SK-N-SH treated with all-trans-retinoic acid at 6 μM for 48 hours (cell line): ENCODE results near the gene CACNA2D3.
A peak's percentile ranks its signal among the peaks of the same experiment; 100 is the strongest.

Experiments
- ATAC-seq: fragments of 200-7000 bp; cut with Tn5 transposase; 3 replicates; pipeline ENCODE4 v1.9.1; 2020; ENCODE audit warnings: mild to moderate bottlenecking, moderate library complexity
- ARNTL ChIP-seq: fragments of 450-650 bp; formaldehyde crosslinking; IDR thresholded peaks from 2 replicates; pipeline ENCODE4 v1.5.0; 2020; ENCODE audit warnings: low read depth, mild to moderate bottlenecking, moderate library complexity, borderline replicate concordance
- BACH2 ChIP-seq: fragments of 250-450 bp; sonication (Bioruptor Pico); IDR thresholded peaks from 2 replicates; pipeline ENCODE4 v1.9.0; 2021; ENCODE audit warnings: mild to moderate bottlenecking, borderline replicate concordance
- CREB5 ChIP-seq: fragments of 250-450 bp; sonication (Bioruptor Pico); IDR thresholded peaks from 2 replicates; pipeline ENCODE4 v1.5.1; 2020; ENCODE audit warnings: low read depth, mild to moderate bottlenecking, moderate library complexity
- CSDC2 ChIP-seq: fragments of 250-450 bp; sonication (Bioruptor Pico); IDR thresholded peaks from 2 replicates; pipeline ENCODE4 v1.5.0; 2020; ENCODE audit warnings: mild to moderate bottlenecking, moderate library complexity
- ESRRG ChIP-seq: fragments of 250-450 bp; sonication (Bioruptor Pico); IDR thresholded peaks from 2 replicates; pipeline ENCODE4 v1.6.1; 2021; ENCODE audit warnings: mild to moderate bottlenecking
- GLIS3 ChIP-seq: fragments of 250-450 bp; sonication (Bioruptor Pico); IDR thresholded peaks from 2 replicates; pipeline ENCODE4 v1.5.0; 2020; ENCODE audit warnings: mild to moderate bottlenecking, moderate library complexity
- OSR1 ChIP-seq: fragments of 250-450 bp; sonication (Bioruptor Pico); IDR thresholded peaks from 2 replicates; pipeline ENCODE4 v1.8.0; 2022; ENCODE audit warnings: moderate library complexity, mild to moderate bottlenecking, inconsistent platforms
- POU6F1 ChIP-seq: fragments of 250-450 bp; sonication (Bioruptor Pico); IDR thresholded peaks from 2 replicates; pipeline ENCODE4 v1.8.0; 2021; ENCODE audit warnings: low read depth, mild to moderate bottlenecking, moderate library complexity, borderline replicate concordance
- PPARA ChIP-seq: fragments of 250-450 bp; sonication (Bioruptor Pico); IDR thresholded peaks from 2 replicates; pipeline ENCODE4 v1.5.0; 2020; ENCODE audit warnings: mild to moderate bottlenecking, borderline replicate concordance
- RARB ChIP-seq: fragments of 250-450 bp; sonication (Bioruptor Pico); IDR thresholded peaks from 2 replicates; pipeline ENCODE4 v1.8.0; 2021; ENCODE audit warnings: mild to moderate bottlenecking, moderate library complexity
- SNAI2 ChIP-seq: fragments of 250-450 bp; sonication (Bioruptor Pico); IDR thresholded peaks from 2 replicates; pipeline ENCODE4 v1.5.0; 2020; ENCODE audit warnings: mild to moderate bottlenecking, moderate library complexity
- TCF4 ChIP-seq: fragments of 250-450 bp; sonication (Bioruptor Pico); IDR thresholded peaks from 2 replicates; pipeline ENCODE4 v1.8.0; 2021; ENCODE audit warnings: mild to moderate bottlenecking, moderate library complexity, borderline replicate concordance
- TOX ChIP-seq: fragments of 250-450 bp; sonication (Bioruptor Pico); IDR thresholded peaks from 2 replicates; pipeline ENCODE4 v1.8.0; 2021; ENCODE audit warnings: mild to moderate bottlenecking, moderate library complexity, borderline replicate concordance
- ZC3H10 ChIP-seq: fragments of 250-450 bp; sonication (Bioruptor Pico); IDR thresholded peaks from 2 replicates; pipeline ENCODE4 v1.5.1; 2021; ENCODE audit warnings: mild to moderate bottlenecking, moderate library complexity
- ZFP3 ChIP-seq: fragments of 250-450 bp; sonication (Bioruptor Pico); IDR thresholded peaks from 2 replicates; pipeline ENCODE4 v1.5.0; 2020; ENCODE audit warnings: mild to moderate bottlenecking, moderate library complexity
- ZFP30 ChIP-seq: fragments of 450-650 bp; formaldehyde crosslinking; IDR thresholded peaks from 2 replicates; pipeline ENCODE4 v1.5.0; 2022; ENCODE audit warnings: mild to moderate bottlenecking, moderate library complexity
- ZNF565 ChIP-seq: fragments of 450-650 bp; formaldehyde crosslinking; conservative IDR thresholded peaks from 2 replicates; pipeline ENCODE4 v1.5.0; 2020; ENCODE audit warnings: low read depth, mild to moderate bottlenecking, moderate library complexity
- ZNF70 ChIP-seq: fragments of 450-650 bp; formaldehyde crosslinking; IDR thresholded peaks from 2 replicates; pipeline ENCODE4 v1.5.0; 2020; ENCODE audit warnings: mild to moderate bottlenecking, moderate library complexity
- ZNF8 ChIP-seq: fragments of 450-650 bp; formaldehyde crosslinking; IDR thresholded peaks from 2 replicates; pipeline ENCODE4 v1.5.0; 2020; ENCODE audit warnings: mild to moderate bottlenecking, moderate library complexity
- TF ChIP-seq, protein P1 (sequence below): fragments of 250-450 bp; sonication (Bioruptor Pico); IDR thresholded peaks from 2 replicates; pipeline ENCODE4 v1.8.0; 2020; ENCODE audit warnings: mild to moderate bottlenecking, moderate library complexity, borderline replicate concordance
- TF ChIP-seq, protein P2 (sequence below): fragments of 250-450 bp; sonication (Bioruptor Pico); IDR thresholded peaks from 2 replicates; pipeline ENCODE4 v1.5.1; 2021; ENCODE audit warnings: mild to moderate bottlenecking, moderate library complexity

CACNA2D3 gene

DNA sequence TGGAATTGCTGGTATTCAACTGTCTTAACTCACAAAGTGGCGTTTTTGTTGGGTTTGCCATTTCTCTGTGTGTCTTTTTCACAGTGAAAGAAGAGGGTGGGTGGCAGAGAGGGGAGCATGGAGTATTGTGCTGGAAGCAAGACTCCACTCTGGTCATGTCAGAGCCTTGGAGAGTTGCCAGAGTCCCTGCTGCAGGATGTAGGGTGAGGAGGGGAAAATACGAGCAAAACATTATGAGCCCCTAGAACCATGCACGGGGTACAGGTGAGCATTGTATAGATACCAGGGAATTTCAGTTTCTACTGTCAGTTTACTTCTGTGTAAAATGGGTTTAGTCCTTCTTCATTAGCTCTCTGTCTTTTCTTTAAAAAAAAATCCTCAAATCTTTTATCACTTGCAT lies 249.9 kb downstream of the CACNA2D3 start:
- TF ChIP-seq TOX (CRISPR knock-in tag) (no peak), ZNF70 (CRISPR knock-in tag) (peak; percentile 55; the same call in 1 of the 2 replicates), GLIS3 (no peak)
- ATAC-seq, result no peak

GRCh38 chr3:54374214-54374852 lies 252.0 kb downstream of the CACNA2D3 start:
- TF ChIP-seq CREB5 (CRISPR knock-in tag), result no peak
- TF ChIP-seq ZNF8, result no peak
- TF ChIP-seq ZC3H10 (CRISPR knock-in tag), result no peak
- no peak for TF ChIP-seq OSR1 (CRISPR knock-in tag)
- TF ChIP-seq ZFP3 (CRISPR knock-in tag), result no peak
- TF ChIP-seq TCF4 (CRISPR knock-in tag), result no peak
- TF ChIP-seq ARNTL, result no peak
- TF ChIP-seq ZNF565 (CRISPR knock-in tag), result no peak
- TF ChIP-seq RARB (CRISPR knock-in tag), result no peak
- no peak for TF ChIP-seq PPARA (CRISPR knock-in tag)
- no peak for ATAC-seq

DNA sequence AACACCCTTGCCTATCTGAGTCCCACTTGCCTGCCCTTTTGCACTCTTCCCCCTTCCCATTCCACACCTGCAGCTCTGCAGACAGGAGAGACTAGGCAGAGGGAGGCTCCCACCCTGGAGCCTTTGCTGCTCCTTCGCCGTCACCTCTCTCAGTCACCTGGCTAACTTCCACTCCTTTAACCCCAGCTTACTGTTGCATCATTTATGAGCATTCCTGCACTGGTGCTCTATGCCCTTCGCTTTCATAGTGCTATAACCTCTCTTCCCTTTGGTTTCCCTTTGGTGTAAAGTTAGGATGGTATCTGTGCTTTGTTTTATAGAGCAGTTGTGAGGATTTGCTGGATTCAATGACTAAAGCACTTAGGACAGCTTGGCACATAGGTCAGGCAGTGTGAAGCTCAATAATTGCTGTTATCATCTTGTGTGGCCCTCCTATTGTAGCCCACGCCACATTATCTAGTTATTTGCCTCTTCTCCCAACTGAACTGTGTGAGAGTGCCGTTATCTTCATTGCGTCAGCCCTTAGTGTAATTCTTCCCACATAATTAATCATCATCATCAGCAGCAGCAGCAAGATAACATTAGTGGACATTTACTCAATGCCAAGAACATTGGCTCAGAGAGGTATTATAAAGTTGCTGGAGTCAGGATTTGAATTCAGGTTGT lies 253.9 kb downstream of the CACNA2D3 start:
- no peak for ATAC-seq
- TF ChIP-seq OSR1 (CRISPR knock-in tag) (no peak), ARNTL (no peak), CREB5 (CRISPR knock-in tag) (no peak), ZNF565 (CRISPR knock-in tag) (no peak), ZNF8 (no peak), GLIS3 (no peak), ZC3H10 (CRISPR knock-in tag) (no peak), ZFP30 (no peak), PPARA (CRISPR knock-in tag) (no peak), ESRRG (CRISPR knock-in tag) (no peak), POU6F1 (CRISPR knock-in tag) (no peak), BACH2 (CRISPR knock-in tag) (no peak), ZFP3 (CRISPR knock-in tag) (no peak), CSDC2 (no peak), SNAI2 (no peak), TCF4 (CRISPR knock-in tag) (no peak)
- TF ChIP-seq, protein P1, sequence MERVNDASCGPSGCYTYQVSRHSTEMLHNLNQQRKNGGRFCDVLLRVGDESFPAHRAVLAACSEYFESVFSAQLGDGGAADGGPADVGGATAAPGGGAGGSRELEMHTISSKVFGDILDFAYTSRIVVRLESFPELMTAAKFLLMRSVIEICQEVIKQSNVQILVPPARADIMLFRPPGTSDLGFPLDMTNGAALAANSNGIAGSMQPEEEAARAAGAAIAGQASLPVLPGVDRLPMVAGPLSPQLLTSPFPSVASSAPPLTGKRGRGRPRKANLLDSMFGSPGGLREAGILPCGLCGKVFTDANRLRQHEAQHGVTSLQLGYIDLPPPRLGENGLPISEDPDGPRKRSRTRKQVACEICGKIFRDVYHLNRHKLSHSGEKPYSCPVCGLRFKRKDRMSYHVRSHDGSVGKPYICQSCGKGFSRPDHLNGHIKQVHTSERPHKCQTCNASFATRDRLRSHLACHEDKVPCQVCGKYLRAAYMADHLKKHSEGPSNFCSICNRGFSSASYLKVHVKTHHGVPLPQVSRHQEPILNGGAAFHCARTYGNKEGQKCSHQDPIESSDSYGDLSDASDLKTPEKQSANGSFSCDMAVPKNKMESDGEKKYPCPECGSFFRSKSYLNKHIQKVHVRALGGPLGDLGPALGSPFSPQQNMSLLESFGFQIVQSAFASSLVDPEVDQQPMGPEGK (CRISPR knock-in tag), result no peak
- TF ChIP-seq, protein P2, sequence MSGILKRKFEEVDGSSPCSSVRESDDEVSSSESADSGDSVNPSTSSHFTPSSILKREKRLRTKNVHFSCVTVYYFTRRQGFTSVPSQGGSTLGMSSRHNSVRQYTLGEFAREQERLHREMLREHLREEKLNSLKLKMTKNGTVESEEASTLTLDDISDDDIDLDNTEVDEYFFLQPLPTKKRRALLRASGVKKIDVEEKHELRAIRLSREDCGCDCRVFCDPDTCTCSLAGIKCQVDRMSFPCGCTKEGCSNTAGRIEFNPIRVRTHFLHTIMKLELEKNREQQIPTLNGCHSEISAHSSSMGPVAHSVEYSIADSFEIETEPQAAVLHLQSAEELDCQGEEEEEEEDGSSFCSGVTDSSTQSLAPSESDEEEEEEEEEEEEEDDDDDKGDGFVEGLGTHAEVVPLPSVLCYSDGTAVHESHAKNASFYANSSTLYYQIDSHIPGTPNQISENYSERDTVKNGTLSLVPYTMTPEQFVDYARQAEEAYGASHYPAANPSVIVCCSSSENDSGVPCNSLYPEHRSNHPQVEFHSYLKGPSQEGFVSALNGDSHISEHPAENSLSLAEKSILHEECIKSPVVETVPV (CRISPR knock-in tag), result no peak
